ENCODE measurements around the gene GAK.
A peak's percentile ranks its signal among the peaks of the same experiment; 100 is the strongest.

GAK gene

GRCh38 chr4:899556-899906 is 32.6 kb downstream of the GAK start:
- no peak for TF ChIP-seq MYC (IDR thresholded peaks at IDR 0.05; ENCODE audit: low read depth, low read length)
- no peak for TF ChIP-seq POLR2A (IDR thresholded peaks at IDR 0.05; ENCODE audit: extremely low read depth, insufficient read length)
- TF ChIP-seq MAX (IDR thresholded peaks at IDR 0.05; ENCODE audit: low read depth, low read length) = no peak
- TF ChIP-seq CTCF (IDR thresholded peaks at IDR 0.05; ENCODE audit: low read depth, low read length) = no peak
- DNase-seq (ENCODE audit: low read depth) = no peak
- no peak overlapping the region for H3K4me3 ChIP-seq (ENCODE audit: low read depth, low read length)

GRCh38 chr4:898869-899555 is 33.1 kb downstream of the GAK start:
- no peak for DNase-seq (ENCODE audit: low read depth)
- H3K4me3 ChIP-seq (ENCODE audit: low read depth, low read length) = no peak overlapping the region
- TF ChIP-seq MYC (IDR thresholded peaks at IDR 0.05; ENCODE audit: low read depth, low read length) (no peak), POLR2A (IDR thresholded peaks at IDR 0.05; ENCODE audit: extremely low read depth, insufficient read length) (no peak), CTCF (IDR thresholded peaks at IDR 0.05; ENCODE audit: low read depth, low read length) (no peak), MAX (IDR thresholded peaks at IDR 0.05; ENCODE audit: low read depth, low read length) (no peak)

GRCh38 chr4:898123-898522 is 34.0 kb downstream of the GAK start:
- TF ChIP-seq CTCF (IDR thresholded peaks at IDR 0.05; ENCODE audit: low read depth, low read length) = no peak
- DNase-seq (ENCODE audit: low read depth) = no peak
- H3K4me3 ChIP-seq (ENCODE audit: low read depth, low read length) = no peak overlapping the region

GRCh38 chr4:896630-897029 is 35.5 kb downstream of the GAK start:
- H3K4me3 ChIP-seq (ENCODE audit: low read depth, low read length) = no peak overlapping the region
- no peak for DNase-seq (ENCODE audit: low read depth)
- TF ChIP-seq MAX (IDR thresholded peaks at IDR 0.05; ENCODE audit: low read depth, low read length) (no peak), MYC (IDR thresholded peaks at IDR 0.05; ENCODE audit: low read depth, low read length) (no peak), POLR2A (IDR thresholded peaks at IDR 0.05; ENCODE audit: extremely low read depth, insufficient read length) (no peak), CTCF (IDR thresholded peaks at IDR 0.05; ENCODE audit: low read depth, low read length) (no peak)

GRCh38 chr4:896216-896615 is 35.9 kb downstream of the GAK start:
- H3K4me3 ChIP-seq (ENCODE audit: low read depth, low read length) = no peak overlapping the region
- TF ChIP-seq MYC (IDR thresholded peaks at IDR 0.05; ENCODE audit: low read depth, low read length) (no peak), POLR2A (IDR thresholded peaks at IDR 0.05; ENCODE audit: extremely low read depth, insufficient read length) (no peak), CTCF (IDR thresholded peaks at IDR 0.05; ENCODE audit: low read depth, low read length) (peak; percentile 30), MAX (IDR thresholded peaks at IDR 0.05; ENCODE audit: low read depth, low read length) (no peak)
- DNase-seq (ENCODE audit: low read depth) = no peak

GRCh38 chr4:895596-895995 is 36.5 kb downstream of the GAK start:
- TF ChIP-seq MAX (IDR thresholded peaks at IDR 0.05; ENCODE audit: low read depth, low read length) (no peak), CTCF (IDR thresholded peaks at IDR 0.05; ENCODE audit: low read depth, low read length) (no peak), MYC (IDR thresholded peaks at IDR 0.05; ENCODE audit: low read depth, low read length) (no peak), POLR2A (IDR thresholded peaks at IDR 0.05; ENCODE audit: extremely low read depth, insufficient read length) (no peak)
- no peak overlapping the region for H3K4me3 ChIP-seq (ENCODE audit: low read depth, low read length)
- no peak for DNase-seq (ENCODE audit: low read depth)

Data from NB4 (cell line).